Caco-2 (cell line): ENCODE results near the gene KCNH4. TPM values are rescaled to one million over a fixed set of nuclear protein-coding genes. Genes with fewer than 3 reads are reported as not detected.

Experiments used
- BruUV-seq: library from RNA; stranded (reverse); fragments of 400-500 nt; replicated peaks from 2 replicates; lab custom pipeline; 2021; lab: Mats Ljungman, UMichigan
- CTCF ChIA-PET: fragments of 300-600 bp; sonication (Branson Sonifier 250); formaldehyde crosslinking; loops from one replicate; lab custom pipeline; 2022; ENCODE audit warnings: antibody characterized with exemption; lab: Charles Lee
- POLR2A ChIA-PET: fragments of 300-600 bp; sonication (Branson Sonifier 250); formaldehyde crosslinking; loops from one replicate; lab custom pipeline; 2022; ENCODE audit warnings: antibody characterized with exemption; lab: Charles Lee
- DNase-seq, 2 experiments: peaks; one replicate each; pipeline versions ENCODE4 v3.0.0 to v3.0.0-alpha.2; 2020 to 2022
- H3K27me3 ChIP-seq: replicated peaks from 2 replicates; pipeline ENCODE4 v1.6.0; 2011; ENCODE audit warnings: low read length; ENCODE audit not compliant: control insufficient read depth, insufficient read depth
- H3K36me3 ChIP-seq: 2 replicates; pipeline ENCODE4 v1.5.1; 2011; ENCODE audit warnings: low read length; ENCODE audit not compliant: control insufficient read depth, insufficient read depth
- H3K4me1 ChIP-seq: fragments of 250-450 bp; sonication (Bioruptor Pico); 2 replicates; pipeline ENCODE4 v1.5.1; 2020; ENCODE audit warnings: mild to moderate bottlenecking
- H3K4me3 ChIP-seq: 2 replicates; pipeline ENCODE4 v1.5.1; 2011; ENCODE audit warnings: low read depth, mild to moderate bottlenecking, control low read depth, low read length
- H3K9me3 ChIP-seq: fragments of 250-450 bp; sonication (Bioruptor Pico); 2 replicates; pipeline ENCODE4 v1.5.1; 2020; ENCODE audit warnings: mild to moderate bottlenecking, moderate library complexity
- H3K27ac Mint-ChIP-seq: one replicate; pipeline ENCODE4 v1.8.0; 2022; ENCODE audit warnings: mixed read lengths; ENCODE audit not compliant: unreplicated experiment
- H3K27me3 Mint-ChIP-seq: one replicate; pipeline ENCODE4 v1.8.0; 2022; ENCODE audit warnings: mixed read lengths; ENCODE audit not compliant: insufficient read depth, unreplicated experiment
- H3K36me3 Mint-ChIP-seq: one replicate; pipeline ENCODE4 v1.8.0; 2022; ENCODE audit warnings: mild to moderate bottlenecking, mixed read lengths; ENCODE audit not compliant: insufficient read depth, unreplicated experiment
- H3K4me1 Mint-ChIP-seq: one replicate; pipeline ENCODE4 v1.8.0; 2022; ENCODE audit warnings: low read depth, mixed read lengths; ENCODE audit not compliant: unreplicated experiment
- H3K4me3 Mint-ChIP-seq: one replicate; pipeline ENCODE4 v1.8.0; 2022; ENCODE audit warnings: mild to moderate bottlenecking, moderate library complexity, mixed read lengths; ENCODE audit not compliant: unreplicated experiment
- H3K9me3 Mint-ChIP-seq: one replicate; pipeline ENCODE4 v1.8.0; 2022; ENCODE audit warnings: mixed read lengths; ENCODE audit not compliant: unreplicated experiment
- intact Hi-C: fragments of 100-400 bp; cut with micrococcal nuclease; formaldehyde crosslinking; loops from one replicate; pipeline ENCODE4 v1.10.0; 2022; ENCODE audit not compliant: unreplicated experiment
- total RNA-seq: library from RNA; stranded (reverse); gene quantifications from 2 replicates; pipeline ENCODE4 v1.2.3, GENCODE V29; 2022
- TF ChIP-seq, protein P1 (sequence below), 2 experiments: fragments of 200-600 bp in 1 of 2; IDR thresholded peaks; 1 replicate in 1 of 2; 2 replicates in 1 of 2; pipeline versions ENCODE4 v1.5.1 to v1.8.0; 2011 to 2022; ENCODE audit warnings: antibody characterized with exemption in 1 of 2, control low read depth in 1 of 2, inconsistent platforms in 1 of 2, low read depth in 1 of 2, low read length in 1 of 2, mild to moderate bottlenecking in 1 of 2, moderate library complexity in 1 of 2; ENCODE audit not compliant: insufficient read depth in 1 of 2, severe bottlenecking in 1 of 2, unreplicated experiment in 1 of 2

The KCNH4 gene
- total RNA-seq, 1 experiment from 2014 or later = 0.07 TPM

DNA sequence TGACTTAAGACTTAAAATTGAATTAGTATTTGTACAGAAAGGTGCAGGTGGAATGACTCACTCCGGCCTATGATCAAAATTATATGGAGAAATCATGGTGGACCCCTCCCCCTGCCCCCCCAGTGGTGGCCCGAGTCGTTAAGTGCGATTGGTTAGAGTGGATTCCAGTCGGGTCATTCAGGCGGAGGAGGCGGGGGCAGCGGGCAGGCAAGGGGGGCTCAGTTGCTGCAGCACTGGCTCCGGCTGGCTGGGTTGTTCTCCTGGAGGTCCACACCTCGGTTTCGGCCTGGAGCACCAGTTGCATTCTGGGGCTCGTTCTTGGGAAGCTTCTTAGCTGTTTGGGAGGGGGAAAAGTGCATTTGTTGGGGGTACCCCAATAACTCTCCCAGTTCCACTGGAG, 55.4 kb downstream of the KCNH4 start:
- Mint-ChIP-seq H3K27ac (peak overlapping the region; percentile 6), H3K4me3 (no peak overlapping the region), H3K27me3 (no peaks in the 10 kb centered on the region), H3K36me3 (peaks cover 60% of the 10 kb centered on the region), H3K9me3 (no peaks in the 10 kb centered on the region), H3K4me1 (no peaks in the 10 kb centered on the region)
- ChIA-PET CTCF (interaction anchor here (0.6 kb wide), 1 partner anchor 159 kb away, joined by 4 read pairs; the partner anchor contains the start of gene CNP), POLR2A (interaction anchor here (0.6 kb wide), 1 partner anchor 339 kb away, joined by 3 read pairs; the partner anchor contains the start of gene JUP)
- H3K4me3 ChIP-seq = no peak overlapping the region
- BruUV-seq = no TSS peak
- TF ChIP-seq, protein P1, sequence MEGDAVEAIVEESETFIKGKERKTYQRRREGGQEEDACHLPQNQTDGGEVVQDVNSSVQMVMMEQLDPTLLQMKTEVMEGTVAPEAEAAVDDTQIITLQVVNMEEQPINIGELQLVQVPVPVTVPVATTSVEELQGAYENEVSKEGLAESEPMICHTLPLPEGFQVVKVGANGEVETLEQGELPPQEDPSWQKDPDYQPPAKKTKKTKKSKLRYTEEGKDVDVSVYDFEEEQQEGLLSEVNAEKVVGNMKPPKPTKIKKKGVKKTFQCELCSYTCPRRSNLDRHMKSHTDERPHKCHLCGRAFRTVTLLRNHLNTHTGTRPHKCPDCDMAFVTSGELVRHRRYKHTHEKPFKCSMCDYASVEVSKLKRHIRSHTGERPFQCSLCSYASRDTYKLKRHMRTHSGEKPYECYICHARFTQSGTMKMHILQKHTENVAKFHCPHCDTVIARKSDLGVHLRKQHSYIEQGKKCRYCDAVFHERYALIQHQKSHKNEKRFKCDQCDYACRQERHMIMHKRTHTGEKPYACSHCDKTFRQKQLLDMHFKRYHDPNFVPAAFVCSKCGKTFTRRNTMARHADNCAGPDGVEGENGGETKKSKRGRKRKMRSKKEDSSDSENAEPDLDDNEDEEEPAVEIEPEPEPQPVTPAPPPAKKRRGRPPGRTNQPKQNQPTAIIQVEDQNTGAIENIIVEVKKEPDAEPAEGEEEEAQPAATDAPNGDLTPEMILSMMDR (IDR thresholded peaks at IDR 0.05; ENCODE audit: insufficient read depth in 1 of 2, low read depth in 1 of 2, low read length in 1 of 2, severe bottlenecking in 1 of 2, unreplicated experiment in 1 of 2) = no peak
- peaks cover under 1% of the 10 kb centered on the region; the same call in 1 of the 2 replicates for H3K4me1 ChIP-seq
- no peaks in the 10 kb centered on the region for H3K27me3 ChIP-seq
- peaks cover 6% of the 10 kb centered on the region; the same call in 1 of the 2 replicates for H3K36me3 ChIP-seq
- no peaks in the 10 kb centered on the region for H3K9me3 ChIP-seq
- intact Hi-C loops = no loop called here
- DNase-seq = no peak

GRCh38 chr17:42124256-42124655, 56.7 kb downstream of the KCNH4 start:
- no peak overlapping the region for H3K27ac Mint-ChIP-seq
- no peaks in the 10 kb centered on the region for H3K9me3 ChIP-seq
- H3K36me3 ChIP-seq = peaks cover 1% of the 10 kb centered on the region; the same call in 1 of the 2 replicates
- H3K27me3 Mint-ChIP-seq = no peaks in the 10 kb centered on the region
- no TSS peak for BruUV-seq
- H3K27me3 ChIP-seq = no peaks in the 10 kb centered on the region
- H3K4me1 ChIP-seq = peaks cover 6% of the 10 kb centered on the region
- no peaks in the 10 kb centered on the region for H3K9me3 Mint-ChIP-seq
- TF ChIP-seq, protein P1 (IDR thresholded peaks at IDR 0.05; ENCODE audit: insufficient read depth in 1 of 2, low read depth in 1 of 2, low read length in 1 of 2, severe bottlenecking in 1 of 2, unreplicated experiment in 1 of 2) = no peak
- intact Hi-C loops = loop anchor here (5.0 kb wide), 1 partner anchor 58 kb away; the partner anchor contains the start of gene KCNH4
- ChIA-PET POLR2A (no interaction called here), CTCF (interaction anchor here (0.7 kb wide), 1 partner anchor 80 kb away, joined by 8 read pairs; no protein-coding TSS in a partner anchor)
- DNase-seq = no peak
- H3K4me3 Mint-ChIP-seq = no peak overlapping the region
- no peak overlapping the region for H3K4me3 ChIP-seq
- no peaks in the 10 kb centered on the region for H3K4me1 Mint-ChIP-seq
- H3K36me3 Mint-ChIP-seq = peaks cover 60% of the 10 kb centered on the region

- Mint-ChIP-seq H3K4me3 (peak within 1 kb of the TSS; percentile 59), H3K4me1 (no peaks in the 10 kb centered on the region), H3K36me3 (peaks cover 50% of the 10 kb centered on the region), H3K27ac (peak within 1 kb of the TSS; percentile 29), H3K9me3 (no peaks in the 10 kb centered on the region), H3K27me3 (no peaks in the 10 kb centered on the region)
- H3K27me3 ChIP-seq = no peaks in the 10 kb centered on the region
- ChIA-PET CTCF (interaction anchor here (1.0 to 1.7 kb wide), 2 partner anchors 31 to 59 kb away, joined by 4 read pairs; partner anchors contain the start of gene KCNH4), POLR2A (no interaction called here)
- H3K36me3 ChIP-seq = no peaks in the 10 kb centered on the region; the same call in 1 of the 2 replicates
- H3K4me3 ChIP-seq = no peak within 1 kb of the TSS
- BruUV-seq = no TSS peak
- no peaks in the 10 kb centered on the region for H3K9me3 ChIP-seq
- intact Hi-C loops = loop anchor here (5.0 kb wide), 1 partner anchor 60 kb away; the partner anchor contains the start of gene KCNH4
- no peak for DNase-seq
- peaks cover 6% of the 10 kb centered on the region for H3K4me1 ChIP-seq
- TF ChIP-seq, protein P1 (IDR thresholded peaks at IDR 0.05; ENCODE audit: insufficient read depth in 1 of 2, low read depth in 1 of 2, low read length in 1 of 2, severe bottlenecking in 1 of 2, unreplicated experiment in 1 of 2) = no peak
Measured at GRCh38 chr17:42122371-42123303, 58.3 kb downstream of the KCNH4 start, which contains the start of gene HSPB9. TSS of gene HSPB9 (plus strand) at chr17:42122804. CDS start at chr17:42122851, 47 bp downstream.
